NCI-H748 treated with DMSO at 0.1 percent for 48 hours (cell line): ENCODE results near the gene DOCK2.

ENCODE experiments used
- DNase-seq: peaks from one replicate; lab custom pipeline; 2025; lab: John Stamatoyannopoulos, UW

DOCK2 gene

DNA sequence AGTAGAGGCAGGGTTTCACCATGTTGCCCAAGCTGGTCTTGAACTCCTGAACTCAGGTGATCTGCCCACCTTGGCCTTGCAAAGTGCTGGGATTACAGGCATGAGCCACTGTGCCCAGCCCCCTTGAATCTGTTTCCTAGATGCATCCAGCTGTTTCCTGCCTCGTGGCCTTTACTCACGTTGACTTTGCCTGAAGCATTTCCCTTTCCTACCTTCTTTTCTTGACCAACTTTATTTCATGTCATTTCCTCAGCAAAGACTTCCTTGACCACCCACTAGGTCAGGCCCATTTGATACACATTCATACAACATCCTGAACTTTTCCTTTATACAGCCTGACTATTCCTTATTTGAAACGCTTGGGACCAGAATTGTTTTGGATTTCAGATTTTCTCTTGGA lies 51.0 kb downstream of the DOCK2 start:
- no peak for DNase-seq

DNA sequence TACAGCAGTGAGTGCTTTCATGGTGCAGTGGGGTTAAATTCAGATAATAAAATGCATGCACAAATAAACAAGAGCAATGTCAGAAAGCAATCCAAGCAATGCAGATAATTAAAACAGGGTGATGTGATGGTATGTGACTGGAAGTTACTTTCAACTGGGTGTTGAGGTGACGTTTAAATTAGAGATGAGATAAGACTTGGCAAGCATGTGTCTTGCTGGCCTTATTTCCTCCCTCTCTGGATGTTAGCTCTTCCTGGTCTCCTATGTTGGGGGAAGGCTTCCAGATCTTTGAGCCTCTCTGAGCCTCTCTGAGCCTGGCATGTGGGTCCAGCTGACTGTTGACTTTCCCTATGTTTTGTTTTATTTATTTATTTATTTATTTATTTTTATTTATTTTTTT lies 54.4 kb downstream of the DOCK2 start:
- DNase-seq = no peak

DNA sequence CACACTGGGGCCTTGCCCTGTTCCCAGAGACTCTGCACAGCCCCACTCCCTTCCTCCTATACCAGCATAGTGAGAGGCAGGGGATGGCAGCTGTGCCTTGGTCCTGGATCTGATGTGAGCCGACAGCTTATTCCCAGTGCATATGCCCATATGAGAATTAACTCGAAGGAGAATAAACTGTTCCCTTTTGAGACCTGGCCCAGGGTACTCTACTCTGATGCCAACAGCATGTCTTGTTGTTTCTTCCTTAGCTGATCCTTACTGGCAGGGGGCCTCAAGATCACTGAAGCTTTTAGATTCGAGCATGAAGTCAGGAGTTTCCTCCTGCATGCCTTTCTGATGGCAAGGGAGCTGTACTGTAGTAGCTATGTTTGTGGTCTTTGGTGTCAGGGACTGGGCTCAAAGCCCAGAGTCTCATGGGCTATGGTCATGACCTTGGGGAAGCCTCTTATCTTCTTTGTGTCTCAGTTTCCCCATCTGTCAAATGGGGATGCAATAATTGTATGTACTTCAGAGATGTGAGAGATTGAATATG lies 57.1 kb downstream of the DOCK2 start:
- DNase-seq = no peak

DNA sequence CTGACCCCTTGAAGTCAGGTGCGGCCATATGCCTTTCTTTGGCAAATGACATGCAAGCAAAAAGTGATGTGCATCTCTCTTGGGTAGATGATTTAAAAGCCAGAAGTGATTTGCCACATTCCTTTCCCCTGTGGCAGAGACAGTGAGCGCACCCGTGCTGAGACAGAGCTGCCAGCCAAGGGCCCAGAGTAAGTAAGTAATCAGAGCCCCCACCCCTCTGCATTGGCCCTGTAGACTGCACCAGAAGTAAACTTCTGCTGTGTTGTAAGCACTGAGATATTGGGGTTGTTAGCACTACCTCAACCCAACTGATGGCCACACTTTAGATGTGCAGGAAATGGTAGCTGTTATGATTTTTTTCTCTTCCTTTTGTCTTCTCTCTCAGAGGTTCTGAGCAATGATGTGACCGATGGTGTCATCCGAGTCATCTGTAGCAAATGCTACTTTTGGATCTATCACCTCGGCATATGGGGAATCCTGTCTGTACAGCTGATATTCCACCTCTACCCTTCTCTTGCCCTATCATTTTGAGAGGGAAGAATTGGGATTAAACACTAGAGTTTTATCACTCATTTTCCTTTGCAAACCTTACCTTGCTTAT lies 58.0 kb downstream of the DOCK2 start:
- DNase-seq = no peak

DNA sequence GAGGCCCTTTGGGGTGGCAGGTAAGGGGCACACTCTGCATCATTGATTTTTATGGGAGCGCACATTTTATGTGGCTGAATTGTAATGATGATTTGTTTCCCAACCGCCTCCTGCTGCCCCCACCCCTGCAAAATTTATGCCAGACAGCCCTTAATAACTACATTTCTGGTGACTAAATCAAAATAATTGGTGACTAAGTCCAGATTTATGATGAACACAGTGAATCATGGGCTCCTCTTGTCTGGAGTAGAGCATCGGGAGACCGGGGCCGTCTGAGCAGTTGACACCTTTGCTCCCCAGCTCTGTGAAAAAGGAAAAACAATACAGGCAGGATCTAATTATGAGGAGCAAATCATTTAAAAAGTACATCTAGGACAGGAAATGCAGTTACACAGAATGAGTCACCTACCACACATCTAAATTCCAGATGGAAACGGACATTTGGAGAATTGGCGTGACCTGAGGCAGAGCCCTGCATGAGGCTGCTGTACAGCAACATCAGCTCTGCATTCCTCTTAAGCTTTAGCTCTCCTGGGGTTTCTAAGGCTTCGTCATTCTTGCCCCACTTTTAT lies 58.9 kb downstream of the DOCK2 start:
- DNase-seq = no peak

DNA sequence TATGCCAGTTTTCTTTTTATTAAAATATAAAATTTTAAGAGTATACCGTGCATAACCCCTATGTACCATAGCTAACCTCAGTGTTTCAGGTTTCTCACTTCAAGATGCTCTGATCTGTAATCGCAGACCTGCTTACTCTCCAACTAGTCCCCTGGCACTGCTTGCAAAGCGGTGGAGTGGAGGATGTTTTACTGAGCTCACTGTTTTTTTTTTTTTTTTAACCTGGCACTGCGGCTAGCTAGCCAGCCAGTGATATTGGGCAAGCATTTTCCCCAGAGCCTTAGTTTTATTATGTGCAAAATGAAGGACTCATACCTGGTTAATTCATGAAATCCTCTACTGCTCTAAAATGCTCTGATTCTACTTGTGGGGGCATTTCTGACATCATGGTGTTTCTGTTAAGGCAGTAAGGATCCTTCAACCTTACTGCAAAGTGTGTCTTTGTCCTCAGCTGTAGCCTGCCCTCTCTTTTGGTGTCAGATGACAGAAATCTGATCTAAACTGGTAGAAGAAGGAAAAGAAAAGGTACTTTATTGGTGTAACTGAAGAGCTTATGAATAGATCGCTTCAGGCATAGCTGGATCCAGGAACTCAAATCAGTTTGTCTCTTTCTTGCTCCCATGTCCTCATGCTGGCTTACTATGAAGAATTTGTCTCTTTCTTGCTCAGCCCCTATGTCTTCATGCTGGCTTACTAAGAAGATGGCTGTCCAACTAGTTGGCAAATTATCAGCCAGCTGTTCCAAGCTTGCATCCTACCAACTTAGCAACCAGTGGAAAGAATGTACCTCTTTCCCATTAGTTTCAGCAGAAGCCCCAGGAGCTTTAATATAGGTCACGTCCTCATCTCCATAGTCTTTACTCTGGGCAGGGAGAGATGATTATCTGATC lies 59.8 kb downstream of the DOCK2 start:
- DNase-seq = no peak

DNA sequence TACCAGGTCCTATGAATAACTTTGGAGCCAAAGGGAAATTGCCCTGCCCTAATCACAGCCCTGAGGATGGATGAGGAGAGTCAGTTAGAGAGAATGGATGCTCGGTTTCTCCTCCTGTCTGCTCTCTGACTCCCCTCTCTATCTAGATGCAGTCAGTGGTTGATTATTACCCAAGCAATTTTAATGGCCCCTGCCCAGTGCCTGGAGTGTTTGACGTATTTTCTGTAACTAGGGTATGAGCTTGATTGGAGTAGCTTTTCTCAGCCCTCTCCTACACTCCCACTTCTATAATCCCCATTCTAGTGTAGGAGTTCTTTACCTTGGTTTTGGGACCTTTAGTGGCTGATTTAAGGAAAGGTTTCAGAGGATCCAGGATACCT lies 60.4 kb downstream of the DOCK2 start:
- no peak for DNase-seq

DNA sequence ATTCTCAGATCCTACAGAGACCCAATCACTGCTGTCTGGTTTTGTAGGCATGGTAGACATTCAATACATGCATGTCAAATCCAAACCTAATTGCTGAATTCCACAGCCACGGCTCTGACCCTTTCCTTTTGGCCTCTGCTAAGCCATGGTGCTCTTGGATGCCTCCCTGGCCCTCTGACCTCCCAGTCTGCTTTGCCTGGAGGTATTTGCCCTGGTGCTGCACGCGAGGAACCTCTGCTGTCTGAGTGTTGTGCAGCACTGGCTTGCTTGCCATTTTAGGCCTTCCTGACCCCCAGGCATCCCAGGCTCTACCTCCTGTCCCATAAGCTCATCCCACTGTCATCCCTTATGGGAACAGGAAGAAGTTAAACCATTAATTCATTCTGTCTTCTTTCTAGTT lies 60.9 kb downstream of the DOCK2 start:
- no peak for DNase-seq

DNA sequence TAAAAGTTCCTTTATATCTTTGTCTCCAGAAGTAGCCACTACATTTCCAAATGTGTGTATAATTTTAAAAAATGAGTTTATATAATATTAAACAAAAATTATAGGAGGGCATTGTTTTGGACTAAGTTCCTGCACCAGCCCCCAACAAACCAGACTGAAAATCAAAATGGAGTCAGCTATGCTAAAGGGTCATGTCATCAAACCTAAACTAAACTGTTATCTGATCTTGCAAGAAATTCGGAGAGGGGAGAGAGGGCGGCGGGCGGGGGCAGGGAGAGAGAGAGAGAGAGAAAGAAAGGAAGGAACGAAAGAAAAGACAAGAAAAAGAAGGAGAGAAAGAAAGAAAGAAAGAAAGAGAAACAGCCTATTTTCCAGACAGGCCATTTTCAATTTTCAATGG lies 63.5 kb downstream of the DOCK2 start:
- DNase-seq = no peak

DNA sequence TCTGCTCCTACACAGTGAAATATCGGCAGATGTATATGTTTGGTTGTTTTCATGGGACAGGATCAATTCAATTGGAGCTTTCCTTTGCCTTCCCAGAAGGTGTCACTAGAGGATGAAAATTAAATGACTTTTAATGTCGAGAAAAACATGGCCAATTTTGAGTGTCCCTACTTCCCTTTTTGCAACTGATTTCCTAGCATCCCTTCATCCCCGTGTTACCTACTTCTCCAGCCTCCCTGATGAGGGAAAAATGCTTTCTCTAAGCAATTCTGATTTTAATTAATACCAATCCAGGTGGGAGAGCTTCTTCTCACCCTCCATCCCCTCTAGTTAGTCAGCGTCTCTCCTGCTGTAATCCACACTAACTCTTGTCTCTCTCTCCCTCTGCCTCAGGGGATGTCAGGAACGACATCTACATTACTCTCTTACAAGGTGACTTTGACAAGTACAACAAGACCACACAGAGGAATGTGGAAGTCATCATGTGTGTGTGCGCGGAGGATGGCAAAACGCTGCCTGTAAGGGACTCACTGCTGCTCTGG lies 64.9 kb downstream of the DOCK2 start:
- peak; percentile 23 for DNase-seq

DNA sequence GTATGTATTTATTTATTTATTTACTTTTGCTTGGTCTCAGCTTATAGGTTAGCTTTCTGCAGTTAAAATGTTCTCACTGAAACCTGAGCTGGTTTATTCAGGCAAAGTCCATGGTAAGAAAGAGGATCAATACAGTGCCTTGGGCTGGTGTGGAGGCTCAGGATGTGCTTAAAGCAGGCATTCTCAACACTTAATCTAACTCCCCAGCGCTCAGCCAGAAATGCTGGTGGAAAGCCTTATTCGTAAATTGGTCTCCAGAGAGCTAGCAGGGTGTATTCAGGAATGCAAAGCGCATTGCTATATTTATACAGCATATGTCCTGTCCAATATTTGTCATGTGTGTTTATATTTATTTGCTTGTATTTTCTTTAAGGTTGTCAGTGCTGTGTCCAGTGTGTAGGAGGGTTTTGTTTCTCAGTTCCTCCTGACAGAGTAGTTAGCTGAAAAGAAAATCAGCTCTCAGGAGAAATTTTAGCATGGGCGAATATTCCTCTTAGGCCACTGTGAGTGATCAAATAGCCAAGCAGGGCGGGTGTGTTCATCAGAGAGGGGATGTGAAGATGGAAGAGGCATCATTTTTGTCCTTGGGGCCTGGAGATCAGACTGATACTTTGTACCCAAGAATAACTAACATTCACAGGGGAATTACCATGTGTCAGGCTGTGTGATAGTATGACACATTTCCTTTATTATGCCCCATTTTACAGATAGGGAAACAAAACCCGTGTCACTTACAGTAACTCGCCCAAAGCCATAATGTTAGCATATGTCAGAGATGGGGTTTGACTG lies 65.8 kb downstream of the DOCK2 start:
- no peak for DNase-seq

DNA sequence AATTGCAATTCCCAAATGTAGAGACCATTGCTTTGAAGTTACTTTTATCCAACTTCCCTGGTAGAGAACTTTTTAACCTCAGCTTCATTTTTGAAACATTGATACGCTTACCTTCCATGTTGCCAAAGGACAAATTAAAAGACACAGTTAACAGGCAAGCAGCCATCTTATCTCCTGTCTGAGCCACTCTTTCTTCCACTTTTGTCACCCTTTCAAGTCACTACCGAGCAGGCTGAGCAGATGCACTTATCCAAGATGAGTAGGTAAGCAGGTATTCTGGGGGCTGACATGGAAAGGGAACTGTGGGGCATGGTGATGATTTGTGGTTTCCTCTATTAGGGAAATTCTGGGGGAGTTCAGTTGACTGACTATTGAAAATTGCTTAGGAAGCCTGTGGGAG lies 66.7 kb downstream of the DOCK2 start:
- DNase-seq = no peak

DNA sequence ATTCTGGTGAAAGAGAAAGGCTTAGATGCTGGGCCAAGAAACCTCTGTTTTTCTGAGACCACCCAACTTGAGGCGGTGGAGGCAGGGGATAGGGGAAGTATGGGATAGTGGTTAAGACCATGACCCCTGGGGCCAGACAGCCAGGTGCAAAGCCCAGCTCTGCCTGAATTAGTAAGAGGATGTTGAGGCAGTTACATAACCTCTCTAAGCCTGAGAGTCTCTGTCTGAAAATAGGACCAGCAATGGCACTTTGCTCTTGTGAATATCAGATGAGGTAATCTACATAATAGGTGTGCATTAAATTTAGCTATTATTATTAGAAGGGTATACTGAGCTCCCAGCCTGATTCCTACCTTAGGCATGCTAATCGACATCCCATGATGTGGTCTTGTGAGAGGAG lies 68.2 kb downstream of the DOCK2 start:
- DNase-seq = no peak

DNA sequence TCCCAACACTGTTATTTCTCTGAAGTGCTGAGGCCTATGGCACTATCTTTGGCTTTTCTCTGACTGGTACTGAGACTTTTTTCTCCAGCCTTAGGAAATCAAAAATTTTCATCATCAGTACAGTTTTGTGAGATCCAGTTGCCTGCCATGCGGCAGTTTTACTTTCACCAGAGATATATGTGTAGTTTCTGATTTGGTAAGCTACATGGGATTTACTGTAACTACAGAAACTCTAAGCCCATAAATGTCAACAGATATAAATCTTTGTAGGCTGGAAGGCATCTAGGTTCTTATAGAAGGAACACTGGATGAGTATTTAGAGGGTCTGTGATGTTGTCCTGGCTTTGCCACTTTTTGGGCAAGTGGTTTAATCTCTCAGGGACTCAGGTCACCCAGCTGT lies 69.0 kb downstream of the DOCK2 start:
- DNase-seq = no peak

DNA sequence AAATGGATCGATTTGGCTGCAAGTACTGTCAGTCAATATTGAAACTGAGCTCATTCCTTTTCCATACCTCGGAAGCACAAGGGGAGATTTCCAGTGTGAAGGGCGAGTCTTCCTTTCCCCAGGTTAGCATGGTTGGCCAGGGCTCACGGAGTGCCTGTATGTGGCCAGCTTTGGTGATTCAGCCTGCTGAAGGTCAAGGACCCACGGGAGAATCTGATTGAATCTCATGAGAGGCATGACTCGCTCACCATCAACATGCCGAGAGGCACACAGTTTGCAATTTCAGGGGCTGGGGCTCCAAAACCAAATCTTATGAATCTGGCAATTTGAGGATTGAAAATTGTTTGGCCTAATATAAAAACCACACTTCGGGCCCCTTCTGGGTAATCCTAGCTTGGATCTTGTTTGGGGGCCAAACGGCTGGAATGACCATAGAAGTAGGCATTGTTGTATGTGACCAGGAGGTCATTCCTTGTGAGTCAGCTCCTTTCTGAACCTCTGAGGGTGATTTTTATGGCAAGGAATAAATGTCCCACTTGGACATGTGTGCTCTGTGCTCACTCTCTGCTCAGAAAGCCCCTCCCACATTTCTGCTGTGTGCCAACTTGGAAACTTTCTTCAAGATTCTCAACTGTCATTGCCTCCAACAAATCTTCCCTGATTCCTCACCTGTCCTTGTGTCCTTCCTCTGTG lies 69.8 kb downstream of the DOCK2 start:
- no peak for DNase-seq

DNA sequence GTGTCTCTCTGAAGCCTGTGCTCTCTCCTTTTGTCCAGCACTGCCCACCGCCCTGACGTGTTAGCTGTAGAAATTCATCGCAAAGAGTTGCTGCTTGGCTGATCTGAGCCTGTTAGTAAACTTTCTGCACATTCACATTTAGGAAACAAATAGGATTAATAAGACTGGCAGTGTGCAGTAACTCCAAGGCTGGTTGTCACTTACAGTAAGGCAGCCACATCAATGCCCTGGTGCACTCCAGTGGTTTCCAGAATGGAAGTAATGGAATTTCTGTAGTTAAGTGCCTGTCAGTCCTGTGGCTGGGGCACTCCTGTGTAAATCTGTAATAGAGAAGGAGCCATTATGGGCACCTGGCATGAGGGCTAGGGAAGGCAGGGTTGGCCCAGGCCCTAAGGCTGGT lies 70.6 kb downstream of the DOCK2 start:
- DNase-seq = no peak

DNA sequence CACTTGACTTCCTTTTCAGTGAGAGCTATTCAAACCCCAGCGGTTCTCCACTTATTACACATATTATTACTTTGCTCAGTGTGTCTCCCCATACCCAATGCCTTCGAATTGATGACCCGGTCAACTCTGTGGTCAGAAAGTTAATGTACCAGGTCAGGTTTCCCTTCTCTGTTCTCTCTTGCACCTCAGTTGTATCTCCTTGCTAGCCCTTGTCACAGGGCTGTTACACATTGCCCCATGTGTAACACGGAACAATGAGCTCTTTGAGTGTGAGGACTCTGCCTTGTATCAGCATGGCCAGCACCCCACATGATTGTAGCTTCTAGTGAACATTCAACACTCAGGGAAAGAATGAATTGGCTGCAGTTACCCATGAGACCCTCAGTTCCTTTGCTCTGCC lies 73.6 kb downstream of the DOCK2 start:
- DNase-seq = no peak

DNA sequence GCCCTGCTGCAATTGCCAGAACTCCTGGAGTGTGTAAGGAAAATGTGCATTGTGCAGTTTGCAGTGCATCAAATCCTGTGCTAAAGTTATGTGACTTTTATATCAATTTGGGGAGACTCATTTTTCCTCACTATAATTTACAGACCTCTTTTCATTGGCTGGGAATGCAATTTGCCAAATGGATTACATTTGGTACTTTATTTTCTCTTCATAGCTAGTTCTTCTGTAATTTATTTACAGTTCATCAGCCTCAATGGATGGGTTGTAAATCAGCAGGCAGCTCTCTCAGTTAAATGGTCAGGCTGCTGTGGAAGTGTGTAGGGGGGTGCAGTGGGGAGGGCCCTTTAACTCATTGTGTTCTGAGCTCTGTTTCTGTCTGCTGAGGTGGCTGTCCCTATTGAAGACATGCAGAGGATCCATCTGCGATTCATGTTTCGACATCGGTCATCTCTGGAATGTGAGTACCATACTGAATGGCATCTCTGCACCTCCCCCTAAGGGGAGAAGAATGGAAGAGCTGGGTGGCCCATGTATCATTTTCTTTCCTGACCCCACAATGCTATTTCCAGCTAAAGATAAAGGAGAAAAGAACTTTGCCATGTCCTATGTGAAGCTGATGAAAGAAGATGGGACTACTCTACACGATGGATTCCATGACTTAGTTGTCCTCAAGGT lies 74.6 kb downstream of the DOCK2 start:
- no peak for DNase-seq

DNA sequence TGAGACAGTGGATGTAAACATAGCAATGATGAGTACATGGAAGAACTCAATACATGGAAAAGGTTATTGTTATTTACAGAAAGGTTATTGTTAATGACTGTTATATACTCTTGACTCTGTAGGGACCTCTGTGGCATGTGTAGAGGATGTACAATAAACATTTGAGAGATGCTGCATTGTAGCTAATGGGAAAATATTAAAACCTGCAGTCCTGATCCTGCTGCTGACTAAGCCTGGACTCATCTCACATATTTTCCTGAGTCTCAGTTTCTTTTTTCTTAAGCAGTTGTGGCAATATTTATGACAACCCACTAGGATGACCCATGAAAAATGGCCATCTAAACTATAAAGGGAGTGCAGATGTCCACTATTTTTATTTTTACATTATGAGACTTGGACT lies 75.4 kb downstream of the DOCK2 start:
- no peak for DNase-seq

DNA sequence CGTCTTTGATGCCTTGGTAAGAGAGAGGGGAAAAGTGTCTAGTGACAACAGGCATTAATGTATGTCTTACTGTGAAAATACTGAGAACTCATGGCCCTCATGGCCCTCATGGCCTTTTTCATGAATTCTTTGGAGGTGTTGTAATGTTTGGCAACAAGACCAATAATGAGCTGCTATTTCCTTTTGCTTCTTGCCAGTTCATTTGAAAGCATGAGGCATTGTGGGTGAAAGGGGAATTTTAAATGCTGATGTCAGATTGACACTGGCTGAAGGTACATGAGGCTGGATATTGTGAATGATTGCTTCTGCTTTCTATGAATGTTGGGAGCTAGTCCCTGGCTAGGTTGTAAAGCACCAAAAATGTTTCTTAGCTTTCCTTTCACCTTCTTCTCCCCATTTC lies 79.2 kb downstream of the DOCK2 start:
- DNase-seq = no peak

DNA sequence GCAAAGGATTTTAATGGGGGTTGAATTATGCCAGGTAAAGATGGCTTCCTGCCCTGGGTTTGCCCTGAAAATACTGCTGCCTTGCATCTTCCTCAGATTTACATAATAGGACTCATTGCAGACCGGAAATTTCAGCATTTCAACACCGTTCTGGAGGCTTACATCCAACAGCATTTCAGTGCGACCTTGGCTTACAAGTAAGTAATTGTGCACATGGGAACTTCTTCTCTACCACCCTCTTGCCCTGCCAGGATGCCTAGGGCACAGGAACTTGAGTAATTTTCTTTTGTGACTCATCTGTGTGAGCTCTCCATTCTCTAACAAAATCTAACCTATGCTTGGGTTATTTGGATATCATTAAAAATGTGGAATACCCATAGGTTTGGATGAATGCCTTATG lies 80.2 kb downstream of the DOCK2 start:
- no peak for DNase-seq
